ENCODE data around the gene PLCB1.

GRCh38 chr20:8284902-8285301 lies 152.8 kb downstream of the PLCB1 start:
- TF ChIP-seq CTCF (IDR thresholded peaks at IDR 0.05; ENCODE audit: low read depth, low read length) = no peak
- no peak for TF ChIP-seq POLR2A (IDR thresholded peaks at IDR 0.05; ENCODE audit: extremely low read depth, insufficient read length)
